ENCODE results near the gene FCHO2. TPM values are rescaled to one million over a fixed set of nuclear protein-coding genes. Genes with fewer than 3 reads are reported as not detected.

FCHO2 gene
- polyA plus RNA-seq, 4 donors: 29.1 to 35.1 (median 30.6) TPM

DNA sequence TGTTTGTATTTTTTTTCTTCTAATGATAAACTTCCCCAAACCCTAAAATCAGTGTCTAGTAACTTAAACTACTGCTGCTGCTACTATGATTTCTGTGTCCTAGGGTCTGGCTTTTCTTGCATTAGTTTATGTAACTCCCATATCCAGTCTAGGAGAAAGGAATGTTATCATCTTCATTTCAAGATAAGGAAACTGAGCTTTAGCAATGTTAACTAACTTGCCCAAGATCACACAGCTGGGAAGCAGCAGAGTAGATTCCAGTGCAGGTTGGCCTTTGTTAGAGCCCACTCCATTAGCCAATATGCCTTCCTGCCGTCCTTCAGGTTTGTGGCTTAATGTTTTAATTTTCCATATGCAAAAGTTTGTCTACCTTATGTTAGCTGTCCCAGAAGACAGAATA is 175.0 kb downstream of the FCHO2 start:
- DNase-seq (ENCODE audit: low read depth in 4 of 4, low spot score in 2 of 4): no peak

- no peak for DNase-seq (ENCODE audit: low read depth in 4 of 4, low spot score in 2 of 4)
Observed at GRCh38 chr5:73131711-73132425, 176.0 kb downstream of the FCHO2 start.

DNA sequence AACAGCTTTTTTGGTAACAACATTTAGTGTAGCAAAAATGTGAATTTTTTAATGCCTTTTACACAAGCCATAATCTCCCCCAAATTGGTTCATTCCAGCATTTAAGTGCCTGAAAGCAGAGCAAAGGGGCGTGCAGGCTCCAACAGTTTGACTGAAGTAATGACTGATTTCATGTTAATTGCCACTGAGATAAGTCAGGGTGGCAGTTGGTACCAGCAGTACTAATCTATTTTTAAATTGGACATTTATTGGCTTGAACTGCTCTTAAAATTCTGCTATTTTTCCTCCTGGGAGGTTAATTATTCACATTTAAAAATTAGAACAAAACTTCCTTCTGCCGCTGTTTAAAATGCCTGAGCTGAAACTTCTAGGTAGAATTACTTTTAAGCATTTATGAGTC is 176.9 kb downstream of the FCHO2 start:
- DNase-seq (ENCODE audit: low read depth in 4 of 4, low spot score in 2 of 4): no peak

DNA sequence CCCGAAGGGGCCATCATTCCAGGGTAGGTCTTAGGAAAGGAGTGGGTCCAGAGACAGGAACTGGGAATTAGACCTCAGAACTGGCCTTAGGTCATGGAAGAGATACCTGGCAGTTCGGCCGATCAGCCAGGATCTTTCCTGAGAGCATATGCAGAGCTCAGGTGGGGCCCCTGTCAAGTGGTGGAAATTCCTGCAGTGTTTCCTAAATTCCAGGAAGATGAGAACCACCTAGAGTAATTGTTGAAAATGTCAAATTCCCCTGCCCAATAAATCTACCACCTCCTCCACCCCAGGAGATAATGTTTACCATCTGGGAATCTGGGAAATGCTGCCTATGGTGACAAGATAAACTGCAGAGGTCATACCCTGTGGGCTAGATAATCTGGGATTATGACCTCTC is 179.2 kb downstream of the FCHO2 start:
- DNase-seq (ENCODE audit: low read depth in 4 of 4, low spot score in 2 of 4): no peak

GRCh38 chr5:73135429-73136054 is 179.7 kb downstream of the FCHO2 start:
- DNase-seq (ENCODE audit: low read depth in 4 of 4, low spot score in 2 of 4): no peak

- DNase-seq (ENCODE audit: low read depth in 4 of 4, low spot score in 2 of 4): no peak
Observed at GRCh38 chr5:73136055-73136562, 180.3 kb downstream of the FCHO2 start.

- no peak for DNase-seq (ENCODE audit: low read depth in 4 of 4, low spot score in 2 of 4)
Observed at GRCh38 chr5:73137563-73138530, 182.0 kb downstream of the FCHO2 start.

GRCh38 chr5:73139485-73139884 is 183.6 kb downstream of the FCHO2 start:
- no peak for DNase-seq (ENCODE audit: low read depth in 4 of 4, low spot score in 2 of 4)

Other genes with a start within 250 kb of the FCHO2 start
- 100 to 1,000 TPM in 1 of 4 donors, 10 to 100 TPM in 3; 93.1 to 103 (median 97.6) TPM for gene TNPO1, start 139.4 kb upstream of the FCHO2 start, polyA plus RNA-seq (ENCODE audit: insufficient read length in 4 of 4)
- gene TMEM171, start 164.5 kb downstream of the FCHO2 start, polyA plus RNA-seq (ENCODE audit: insufficient read length in 4 of 4): 1 to 10 TPM; 5.1 to 6.8 (median 5.8) TPM
- gene TMEM174, start 217.2 kb downstream of the FCHO2 start, polyA plus RNA-seq (ENCODE audit: insufficient read length in 4 of 4): 10 to 100 TPM; 12.9 to 24.3 (median 21.2) TPM

Data from left renal cortex interstitium (tissue), 4 donors.